Measurements from ENCODE around the gene HNRNPC. TPM values are rescaled to one million over a fixed set of nuclear protein-coding genes. Genes with fewer than 3 reads are reported as not detected.

HNRNPC gene
- polyA plus RNA-seq, 1 donor (not counting 4 experiments of a cell fraction or from before 2014, with no cell fraction given) = 871 TPM

- Histone ChIP-seq H3K4me3 (ENCODE audit: control insufficient read depth in 2 of 3, extremely low read depth in 1 of 3, insufficient read depth in 2 of 3, low read depth in 1 of 3, low read length in 3 of 3) (no peak overlapping the region), H3K27ac (ENCODE audit: control insufficient read depth, insufficient read depth, low read length) (no peak overlapping the region)
- no peak for FAIRE-seq
These were observed 74.6 kb downstream of the HNRNPC start for GRCh38 chr14:21194597-21194996.

GRCh38 chr14:21192875-21193535 is 76.2 kb downstream of the HNRNPC start:
- H3K4me2 ChIP-seq (ENCODE audit: control insufficient read depth, extremely low read depth, insufficient read depth, low read depth, low read length) = no peak overlapping the region
- peaks cover 10% of the 10 kb centered on the region for H3K27me3 ChIP-seq (ENCODE audit: control insufficient read depth, extremely low read depth, insufficient read depth, low read length)
- no peak overlapping the region for H3K9ac ChIP-seq (ENCODE audit: control insufficient read depth, extremely low read depth, insufficient read depth, low read length)
- no peak overlapping the region for H3K27ac ChIP-seq (ENCODE audit: control insufficient read depth, insufficient read depth, low read length)
- H3K36me3 ChIP-seq (ENCODE audit: control insufficient read depth in 2 of 2, extremely low read depth in 1 of 2, insufficient read depth in 2 of 2, low read length in 2 of 2) = no peaks in the 10 kb centered on the region
- H3K4me3 ChIP-seq (ENCODE audit: control insufficient read depth in 2 of 3, extremely low read depth in 1 of 3, insufficient read depth in 2 of 3, low read depth in 1 of 3, low read length in 3 of 3) = no peak overlapping the region
- no peaks in the 10 kb centered on the region for H3K4me1 ChIP-seq (ENCODE audit: control insufficient read depth, extremely low read depth, insufficient read depth, low read length)
- FAIRE-seq (no peak), DNase-seq (ENCODE audit: low read depth, low spot score) (no peak)
- no peaks in the 10 kb centered on the region for H3K9me3 ChIP-seq (ENCODE audit: control insufficient read depth, low read depth, low read length)
- no peaks in the 10 kb centered on the region for H4K20me1 ChIP-seq (ENCODE audit: control insufficient read depth, extremely low read depth, insufficient read depth, low read length)
- no peak overlapping the region for H2AFZ ChIP-seq (ENCODE audit: control insufficient read depth, low read length)
- no peaks in the 10 kb centered on the region for H3K79me2 ChIP-seq (ENCODE audit: control insufficient read depth, insufficient read depth, low read length)
- dilution Hi-C loops (cut with MboI; ENCODE audit: extremely low pct_ligation_motif_present, low sequenced_read_pairs) = no loop called here
- TF ChIP-seq CTCF (optimal IDR thresholded peaks at IDR 0.05 in 1 of 3, IDR thresholded peaks at IDR 0.05 in 1 of 3, conservative IDR thresholded peaks at IDR 0.05 in 1 of 3; ENCODE audit: extremely low read depth in 1 of 3, insufficient read depth in 2 of 3, low read length in 3 of 3) = no peak
- H3K9me1 ChIP-seq (ENCODE audit: control insufficient read depth, extremely low read depth, insufficient read depth, low read length) = no peaks in the 10 kb centered on the region

More at GRCh38 chr14:21194597-21194996, 74.6 kb downstream of the HNRNPC start:
- DNase-seq (ENCODE audit: low read depth, low spot score) = no peak
- TF ChIP-seq EZH2 (IDR thresholded peaks at IDR 0.05; ENCODE audit: low read length) (no peak), CTCF (optimal IDR thresholded peaks at IDR 0.05 in 1 of 3, IDR thresholded peaks at IDR 0.05 in 1 of 3, conservative IDR thresholded peaks at IDR 0.05 in 1 of 3; ENCODE audit: extremely low read depth in 1 of 3, insufficient read depth in 2 of 3, low read length in 3 of 3) (no peak)
- no peaks in the 10 kb centered on the region for H3K9me1 ChIP-seq (ENCODE audit: control insufficient read depth, extremely low read depth, insufficient read depth, low read length)
- H3K4me2 ChIP-seq (ENCODE audit: control insufficient read depth, extremely low read depth, insufficient read depth, low read depth, low read length) = no peak overlapping the region
- dilution Hi-C loops (cut with MboI; ENCODE audit: extremely low pct_ligation_motif_present, low sequenced_read_pairs) = no loop called here
- no peaks in the 10 kb centered on the region for H3K36me3 ChIP-seq (ENCODE audit: control insufficient read depth in 2 of 2, extremely low read depth in 1 of 2, insufficient read depth in 2 of 2, low read length in 2 of 2)
- no peaks in the 10 kb centered on the region for H4K20me1 ChIP-seq (ENCODE audit: control insufficient read depth, extremely low read depth, insufficient read depth, low read length)
- H3K9ac ChIP-seq (ENCODE audit: control insufficient read depth, extremely low read depth, insufficient read depth, low read length) = no peak overlapping the region
- H3K27me3 ChIP-seq (ENCODE audit: control insufficient read depth, extremely low read depth, insufficient read depth, low read length) = peaks cover 10% of the 10 kb centered on the region
- H3K9me3 ChIP-seq (ENCODE audit: control insufficient read depth, low read depth, low read length) = no peaks in the 10 kb centered on the region
- H3K4me1 ChIP-seq (ENCODE audit: control insufficient read depth, extremely low read depth, insufficient read depth, low read length) = no peaks in the 10 kb centered on the region
- no peak overlapping the region for H2AFZ ChIP-seq (ENCODE audit: control insufficient read depth, low read length)
- H3K79me2 ChIP-seq (ENCODE audit: control insufficient read depth, insufficient read depth, low read length) = no peaks in the 10 kb centered on the region
